Measurements from ENCODE around the gene SPRED3.

SPRED3 gene

GRCh38 chr19:38384209-38385027 is 4.1 kb upstream of the SPRED3 start:
- CTCF ChIA-PET, result interaction anchor here (1.0 to 2.6 kb wide), 4 partner anchors 9 to 18 kb away, joined by 3 to 8 read pairs (median 4); partner anchors contain the start of genes FAM98C and PSMD8
- POLR2A ChIA-PET, result interaction anchor here (1.7 kb wide), 1 partner anchor 10 kb away, joined by 6 read pairs; the partner anchor contains the start of gene PSMD8
- no peak for TF ChIP-seq CTCF (IDR thresholded peaks at IDR 0.05; ENCODE audit: control extremely low read depth, extremely low read depth, low read depth, missing control alignments)
- DNase-seq (ENCODE audit: extremely low spot score), result no peak

- no peak for DNase-seq (ENCODE audit: extremely low spot score)
- POLR2A ChIA-PET, result interaction anchor here (1.4 to 1.7 kb wide), 2 partner anchors 9 to 11 kb away, joined by 6 to 9 read pairs; partner anchors contain the start of gene PSMD8
- TF ChIP-seq CTCF (IDR thresholded peaks at IDR 0.05; ENCODE audit: control extremely low read depth, extremely low read depth, low read depth, missing control alignments), result no peak
- CTCF ChIA-PET, result interaction anchor here (1.4 to 2.6 kb wide), 3 partner anchors 10 to 17 kb away, joined by 3 to 8 read pairs (median 6); partner anchors contain the start of genes FAM98C and PSMD8
Measured at GRCh38 chr19:38385057-38385803, 3.3 kb upstream of the SPRED3 start.

GRCh38 chr19:38385804-38386257 is 2.7 kb upstream of the SPRED3 start:
- TF ChIP-seq CTCF (IDR thresholded peaks at IDR 0.05; ENCODE audit: control extremely low read depth, extremely low read depth, low read depth, missing control alignments), result no peak
- no peak for DNase-seq (ENCODE audit: extremely low spot score)
- POLR2A ChIA-PET, result interaction anchor here (1.4 to 1.7 kb wide), 2 partner anchors 10 to 12 kb away, joined by 6 to 9 read pairs; partner anchors contain the start of gene PSMD8
- CTCF ChIA-PET, result interaction anchor here (1.4 to 2.6 kb wide), 3 partner anchors 10 to 17 kb away, joined by 3 to 8 read pairs (median 6); partner anchors contain the start of genes FAM98C and PSMD8

GRCh38 chr19:38386300-38386970 is 2.1 kb upstream of the SPRED3 start:
- ChIA-PET CTCF (interaction anchor here (2.6 to 4.0 kb wide), 2 partner anchors 12 to 16 kb away, joined by 8 to 43 read pairs; partner anchors contain the start of genes FAM98C and PSMD8), POLR2A (interaction anchor here (1.4 to 2.3 kb wide), 2 partner anchors 11 kb away, joined by 9 to 40 read pairs; partner anchors contain the start of gene PSMD8)
- TF ChIP-seq CTCF (IDR thresholded peaks at IDR 0.05; ENCODE audit: control extremely low read depth, extremely low read depth, low read depth, missing control alignments), result no peak
- DNase-seq (ENCODE audit: extremely low spot score), result no peak

GRCh38 chr19:38386971-38387549 is 1.4 kb upstream of the SPRED3 start:
- POLR2A ChIA-PET, result interaction anchor here (1.7 to 2.3 kb wide), 2 partner anchors 12 to 16 kb away, joined by 11 to 40 read pairs; partner anchors contain the start of genes FAM98C and PSMD8
- CTCF ChIA-PET, result interaction anchor here (0.7 to 4.0 kb wide), 6 partner anchors 10 to 159 kb away, joined by 3 to 43 read pairs (median 4); partner anchors contain the start of genes CATSPERG, FAM98C and PSMD8
- no peak for TF ChIP-seq CTCF (IDR thresholded peaks at IDR 0.05; ENCODE audit: control extremely low read depth, extremely low read depth, low read depth, missing control alignments)
- no peak for DNase-seq (ENCODE audit: extremely low spot score)
